Glomerular visceral epithelial cell (primary cell): ENCODE results near the gene HCRT.
"Not testable (repeated sequence)": the region's sequence is repeated elsewhere in the genome, so short reads cannot be mapped to it uniquely, and the experiment has no call there.

Experiments used
- DNase-seq: peaks from one replicate; pipeline ENCODE4 v3.0.0-alpha.2; 2016; ENCODE audit errors: extremely low spot score

The HCRT gene

DNA sequence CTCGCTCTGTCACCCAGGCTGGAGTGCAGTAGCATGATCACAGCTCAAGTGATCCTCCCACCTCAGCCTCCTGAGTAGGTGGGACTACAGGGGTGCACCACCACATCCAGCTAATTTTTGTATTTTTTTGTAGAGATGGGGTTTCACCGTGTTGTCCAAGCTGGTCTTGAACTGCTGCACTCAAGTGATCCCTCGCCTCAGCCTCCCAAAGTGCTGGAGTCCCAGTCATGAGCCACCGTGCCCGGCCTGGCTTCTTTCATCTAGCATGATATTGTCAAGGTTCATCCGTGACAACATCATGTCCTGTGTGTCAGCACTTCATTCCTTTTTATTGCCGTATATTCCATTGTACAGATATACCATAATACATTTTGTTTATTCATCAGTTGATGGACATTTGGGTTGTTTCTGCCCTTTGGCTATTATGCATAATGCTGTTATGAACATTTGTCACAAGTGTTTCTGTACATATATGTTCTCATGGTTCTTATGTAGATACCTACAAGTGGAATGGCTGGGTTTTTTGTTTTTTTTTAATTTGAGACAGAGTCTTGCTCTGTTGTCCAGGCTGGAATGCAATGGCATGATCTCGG lies 12.4 kb upstream of the HCRT start:
- DNase-seq, result no peak

DNA sequence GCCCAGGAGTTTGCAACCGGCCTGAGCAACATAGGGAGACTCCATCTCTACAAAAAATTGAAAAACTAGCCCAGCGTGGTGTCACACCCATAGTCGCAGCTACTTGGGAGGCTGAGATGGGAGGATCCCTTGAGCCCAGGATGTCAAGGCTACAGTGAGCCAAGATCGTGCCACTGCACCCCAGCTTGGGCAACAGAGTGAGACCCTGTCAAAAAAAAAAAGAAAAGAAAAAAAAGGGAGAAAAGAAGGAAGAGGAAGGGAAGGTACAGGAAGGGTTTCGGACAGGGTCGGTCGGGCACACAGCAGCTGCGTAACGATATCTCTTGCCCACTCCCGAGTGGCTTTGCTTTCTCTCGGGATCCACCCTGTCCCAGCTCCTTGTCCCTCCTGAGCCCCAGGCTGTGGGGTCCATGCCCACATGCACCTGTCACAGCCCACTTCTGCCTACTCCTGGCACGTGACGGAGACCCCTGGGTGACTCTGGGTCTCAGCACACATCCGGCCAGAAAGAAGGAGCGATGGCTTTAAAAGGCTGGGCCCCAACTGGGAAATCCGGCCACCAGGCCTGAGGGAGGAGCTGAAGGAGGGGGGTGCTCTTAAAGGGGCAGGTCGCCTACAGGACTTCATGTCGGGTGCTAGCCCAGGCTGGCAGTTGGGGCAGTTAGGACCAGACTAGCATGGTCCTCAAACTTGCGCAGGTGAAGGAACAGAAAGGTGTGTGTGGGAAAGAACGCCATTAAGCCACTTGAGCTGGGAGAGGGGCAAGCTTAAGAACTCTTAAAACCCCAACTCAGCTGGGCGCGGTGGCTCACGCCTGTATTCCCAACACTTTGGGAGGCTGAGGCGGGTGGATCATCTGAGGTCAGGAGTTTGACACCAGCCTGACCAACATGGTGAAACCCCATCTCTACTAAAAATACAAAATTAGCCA lies 9.0 kb upstream of the HCRT start, which contains the start of gene GHDC:
TSS of gene GHDC (minus strand) at position 526 of the 931 bp plus-strand sequence. CDS start 913 bp downstream, outside the sequence.
- peak; percentile 74 for DNase-seq

DNA sequence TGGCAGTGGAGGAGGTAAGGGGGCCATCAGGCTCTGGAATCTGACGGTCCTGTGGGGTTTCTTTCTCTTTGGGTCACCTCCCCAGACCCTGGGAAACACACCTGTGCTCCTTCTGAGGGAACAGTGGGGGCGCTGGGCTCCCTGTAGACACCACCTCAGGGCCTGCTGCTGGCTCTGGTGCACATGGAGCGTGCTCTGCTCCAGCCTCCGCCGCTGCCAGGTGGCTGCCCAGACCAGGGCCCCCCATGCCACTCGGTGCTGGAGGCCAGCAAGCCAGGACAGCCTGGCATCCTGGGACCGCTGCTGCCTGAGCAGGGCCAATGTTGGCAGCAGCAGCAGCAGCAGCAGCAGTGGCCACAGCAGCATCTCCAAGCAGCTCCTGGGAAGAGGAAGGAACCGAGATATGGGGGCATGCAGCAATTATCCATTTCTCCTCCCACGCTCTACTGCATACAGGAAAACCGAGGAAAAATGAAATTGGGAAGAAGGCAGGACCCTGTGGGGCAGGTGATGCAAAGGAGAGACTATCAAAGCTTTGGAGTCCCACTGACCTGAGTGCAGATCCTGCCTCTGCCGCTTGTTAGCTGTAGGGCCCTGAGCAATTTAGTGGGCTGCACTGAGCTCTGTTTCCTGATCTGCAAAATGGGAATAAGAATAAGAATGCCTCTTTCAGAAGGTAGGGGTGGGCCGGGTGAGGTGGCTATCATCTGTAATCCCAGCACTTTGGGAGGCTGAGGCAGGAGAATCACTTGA lies 8.1 kb upstream of the HCRT start:
- DNase-seq, result no peak

DNA sequence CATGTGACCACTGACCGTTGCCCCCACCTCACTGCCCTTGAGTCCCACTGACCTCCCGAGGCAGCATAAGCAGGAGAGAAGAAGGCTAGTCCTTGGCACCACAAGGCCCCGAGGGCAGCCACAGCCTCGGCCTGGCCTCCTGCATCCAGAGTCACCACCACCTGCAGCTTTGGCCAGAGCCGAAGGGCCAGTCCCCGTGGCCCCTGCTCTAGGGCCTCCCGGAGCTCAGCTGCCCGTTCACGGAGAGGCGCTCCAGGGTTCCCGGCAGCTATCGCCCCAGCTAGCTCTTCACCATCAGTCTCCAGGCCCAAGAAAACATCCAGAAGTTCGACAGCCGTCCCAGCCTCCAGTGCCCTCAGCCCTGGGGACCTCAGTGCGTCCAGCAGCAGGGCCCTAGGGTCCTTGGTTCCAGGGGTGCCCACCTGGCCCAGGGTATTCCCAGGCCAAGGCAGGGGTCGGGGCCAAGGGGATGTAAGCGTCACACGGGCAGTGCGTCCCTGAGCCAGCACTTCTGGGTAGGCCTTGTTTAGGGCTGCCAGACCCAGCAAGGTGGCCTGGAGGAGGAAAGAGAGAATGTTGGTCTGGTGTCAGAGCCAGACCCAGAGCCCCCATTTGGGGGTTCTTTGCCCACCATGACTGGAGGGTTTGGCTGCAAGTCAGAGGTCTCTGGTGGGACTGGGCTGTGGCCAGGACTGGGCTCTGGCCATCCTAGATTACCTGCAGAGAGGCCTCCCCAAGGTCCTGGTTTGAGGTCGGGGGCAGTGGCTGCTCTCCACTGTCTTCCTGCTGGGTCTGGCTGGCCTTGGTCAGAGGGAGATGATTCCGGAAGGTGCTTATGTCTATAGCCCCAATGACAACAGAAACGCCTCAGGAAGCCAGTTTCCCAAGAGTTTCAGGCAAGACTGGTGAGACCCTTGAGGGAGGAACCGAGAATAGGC lies 7.2 kb upstream of the HCRT start:
- no peak for DNase-seq

DNA sequence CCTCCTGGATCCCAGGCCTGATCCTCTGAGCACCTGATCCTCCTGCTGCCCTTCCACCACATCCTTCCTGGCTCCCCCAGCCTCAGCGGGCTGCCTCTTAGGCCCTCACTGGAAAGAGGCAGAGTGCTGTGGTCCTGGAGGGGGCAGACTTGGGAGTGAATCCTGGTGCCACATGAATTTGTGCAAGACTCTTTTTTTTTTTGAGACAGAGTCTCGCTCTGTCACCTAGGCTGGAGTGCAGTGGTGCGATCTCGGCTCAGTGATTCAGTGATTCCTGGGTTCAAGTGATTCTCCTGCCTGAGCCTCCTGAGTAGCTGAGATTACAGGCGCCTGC lies 6.0 kb upstream of the HCRT start:
- DNase-seq, result no peak

DNA sequence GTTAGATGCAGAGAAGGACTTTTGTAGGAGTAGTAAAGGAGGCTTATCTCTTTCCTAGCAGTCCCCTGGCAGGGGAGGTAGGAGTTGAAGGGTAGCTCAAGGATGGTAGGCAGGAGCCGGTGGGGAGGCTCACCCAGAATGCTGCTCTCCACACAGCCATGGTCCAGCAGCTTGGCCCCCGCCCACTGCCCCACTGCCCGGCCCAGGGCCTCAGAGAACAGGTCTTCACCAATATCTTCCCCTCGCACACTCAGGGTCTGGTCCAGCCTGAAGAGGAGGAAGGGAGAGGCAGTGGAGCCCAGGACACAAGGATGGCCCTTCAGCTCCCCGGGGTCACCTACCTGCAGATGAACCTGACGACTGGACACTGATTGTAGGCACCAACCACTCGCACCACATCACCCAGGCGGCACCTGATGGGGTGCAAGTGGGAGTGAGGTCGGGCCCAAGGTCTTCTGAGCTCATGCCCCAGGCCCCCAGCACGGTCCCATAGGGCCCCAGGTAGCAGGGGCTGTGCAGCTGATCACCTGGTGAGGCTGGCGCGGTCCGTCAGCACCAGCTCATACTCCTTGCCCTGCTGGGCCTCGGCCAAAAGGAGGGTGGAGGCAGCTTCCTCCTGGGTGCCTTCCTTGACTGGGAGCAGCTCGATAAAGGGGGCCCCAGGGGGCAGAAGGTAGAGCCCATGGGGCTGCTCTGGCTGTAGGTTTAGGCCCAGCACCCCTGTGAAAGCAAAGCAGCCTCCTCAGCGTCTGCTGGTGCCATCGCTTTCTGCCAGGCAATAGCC lies 5.4 kb upstream of the HCRT start:
- DNase-seq, result no peak

DNA sequence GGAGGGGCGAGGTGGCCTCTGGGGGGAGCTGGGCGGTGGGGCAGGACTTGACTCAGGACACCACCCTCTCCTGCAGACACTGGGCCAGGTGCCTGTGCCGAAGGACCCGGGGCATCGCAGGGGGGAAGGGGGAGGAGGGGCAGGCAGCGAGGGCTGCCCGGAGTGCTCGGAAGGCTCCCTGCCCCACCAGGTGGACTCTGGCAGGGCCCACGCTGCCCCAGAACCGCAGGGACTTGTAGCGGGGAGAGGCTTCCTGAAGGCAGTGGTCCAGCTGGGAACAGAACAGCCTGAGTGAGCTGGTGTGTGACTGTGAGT lies 4.4 kb upstream of the HCRT start:
- DNase-seq, result no peak

DNA sequence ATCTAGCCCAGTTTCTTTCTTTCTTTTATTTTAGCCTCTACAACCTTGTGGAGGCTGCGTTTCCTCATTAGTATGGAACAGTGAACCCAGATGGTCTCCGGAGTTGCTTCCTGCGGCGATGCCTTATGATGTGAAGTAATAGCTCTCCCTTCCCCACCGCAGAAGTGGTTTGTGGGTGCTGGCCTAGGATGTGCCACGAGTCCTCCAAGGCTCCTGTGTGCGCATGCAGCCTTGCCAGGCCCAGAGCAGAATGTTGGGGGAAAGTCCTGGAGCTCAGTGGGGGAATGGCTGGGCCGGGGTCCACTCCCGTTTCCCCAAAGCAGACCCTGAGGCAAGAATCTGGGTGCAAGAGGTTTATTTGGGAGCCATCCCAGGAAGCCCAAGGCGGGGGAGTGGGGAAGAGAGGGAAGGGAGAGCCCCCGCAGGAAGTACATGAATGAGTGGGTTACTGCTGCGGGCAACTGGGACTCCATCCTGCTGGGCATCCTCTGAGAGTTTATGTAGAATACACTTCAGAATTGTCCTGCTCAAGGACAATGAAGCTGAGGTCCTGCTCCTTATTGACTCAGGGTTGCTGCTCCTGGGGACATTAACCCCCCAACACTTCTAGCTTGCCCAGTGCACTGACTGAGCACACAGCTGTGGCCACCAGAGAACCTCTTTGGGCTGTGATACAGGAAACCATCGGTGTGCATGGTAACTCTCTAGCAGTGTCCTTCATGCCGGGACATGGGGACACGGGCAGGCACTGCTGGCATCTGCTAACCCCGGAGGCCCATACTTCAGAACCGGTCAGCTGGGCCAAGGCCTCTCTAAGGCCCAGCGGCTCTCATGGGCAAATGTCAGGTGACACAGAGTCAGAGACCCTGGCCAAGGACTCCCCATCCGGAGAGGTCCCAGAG lies 3.7 kb upstream of the HCRT start:
- no peak for DNase-seq

DNA sequence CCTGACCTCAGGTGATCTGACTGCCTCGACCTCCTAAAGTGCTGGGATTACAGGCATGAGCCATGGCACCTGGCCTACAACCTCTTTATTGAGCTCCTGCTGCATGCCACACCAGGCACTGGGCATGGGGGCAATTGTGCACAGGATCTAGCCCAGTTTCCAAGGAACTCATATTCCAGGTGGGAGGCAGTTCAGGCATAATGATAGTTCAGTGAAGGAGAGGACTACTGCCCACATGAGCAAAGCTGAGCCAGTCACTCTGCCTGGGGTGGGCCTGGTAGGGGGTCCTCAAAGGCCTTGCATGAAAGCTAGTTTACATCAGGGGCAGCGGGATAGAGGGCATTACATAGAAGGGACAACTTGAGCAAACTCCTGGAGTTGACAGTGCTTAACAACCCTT lies 2.6 kb upstream of the HCRT start:
- DNase-seq, result no peak

DNA sequence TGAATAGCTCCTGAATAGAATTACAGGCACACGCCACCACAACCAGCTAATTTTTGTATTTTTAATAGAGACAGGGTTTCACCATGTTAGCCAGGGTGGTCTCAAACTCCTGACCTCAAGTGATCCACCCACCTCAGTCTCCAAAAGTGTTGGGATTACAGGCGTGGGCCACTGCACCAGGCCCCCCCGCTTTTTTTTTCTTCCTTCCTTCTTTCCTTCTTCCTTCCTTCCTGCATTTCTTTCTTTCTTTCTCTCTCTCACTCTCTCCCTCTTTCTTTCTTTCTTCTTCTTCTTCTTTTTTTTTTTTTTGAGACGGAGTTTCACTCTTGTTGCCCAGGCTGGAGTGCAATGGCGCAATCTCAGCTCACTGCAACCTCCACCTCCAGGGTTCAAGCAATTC lies 939 bp upstream of the HCRT start:
- DNase-seq, result not testable (repeated sequence)

DNA sequence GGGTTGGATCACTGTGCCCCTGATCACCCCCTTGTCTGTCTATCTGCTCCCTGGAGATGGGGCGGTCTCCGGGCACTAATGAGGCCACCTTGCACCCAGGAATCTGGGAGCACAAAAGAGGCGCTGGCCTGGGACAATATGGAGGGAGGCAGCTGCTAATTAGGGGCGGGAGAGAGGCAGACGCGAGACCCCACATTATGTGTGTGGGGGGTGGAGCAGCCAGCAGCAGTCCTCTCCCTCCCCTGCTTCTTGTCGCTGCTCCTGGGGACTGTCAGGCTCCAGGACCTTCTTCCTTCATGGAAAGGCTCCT lies 324 bp upstream of the HCRT start:
- DNase-seq, result no peak

DNA sequence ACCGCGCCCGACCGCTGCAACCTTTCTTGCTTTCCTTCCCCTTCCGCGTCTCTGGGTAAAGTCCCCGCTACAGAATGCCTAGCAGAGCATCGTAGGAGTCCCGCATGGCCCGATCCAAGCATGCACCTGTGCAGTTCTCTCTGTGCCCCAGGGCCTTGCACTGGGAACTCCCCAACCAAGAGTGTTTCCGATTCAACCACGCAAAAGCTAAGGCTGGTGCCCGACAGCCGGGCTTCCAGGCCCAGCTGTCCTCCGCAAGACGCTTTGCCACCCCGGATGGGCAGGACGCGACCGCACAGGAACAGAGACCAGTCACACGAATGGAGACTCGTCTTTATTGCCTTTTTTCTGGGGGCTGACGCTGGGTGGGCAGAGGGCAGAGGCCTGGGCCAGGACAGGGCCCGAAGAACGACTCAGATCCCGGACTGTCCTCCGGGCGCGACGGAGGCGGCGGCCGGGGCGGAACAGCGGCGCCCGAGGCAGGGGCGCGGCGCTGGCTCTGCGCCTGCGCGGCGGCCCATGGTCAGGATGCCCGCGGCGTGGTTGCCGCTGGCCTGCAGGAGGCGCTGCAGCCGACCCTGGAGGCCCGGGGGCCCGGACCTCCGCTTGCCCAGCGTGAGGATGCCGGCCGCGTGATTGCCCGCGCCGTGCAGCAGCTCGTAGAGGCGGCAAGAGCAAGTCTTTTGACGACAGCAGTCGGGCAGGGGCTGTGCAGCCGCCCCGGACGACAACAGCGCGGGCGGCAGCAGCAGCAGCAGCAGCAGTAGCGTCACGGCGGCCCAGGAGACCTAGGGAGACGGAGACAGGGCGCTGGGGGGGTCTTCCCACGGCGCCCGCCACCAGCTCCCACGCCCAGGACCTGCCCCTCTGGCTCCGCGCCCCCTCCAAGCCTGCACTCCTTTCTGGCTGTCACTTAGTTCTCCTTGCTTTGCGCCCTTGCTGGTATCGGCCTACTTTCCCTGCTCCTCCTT lies 1.2 kb downstream of the HCRT start:
- DNase-seq, result peak; percentile 55

DNA sequence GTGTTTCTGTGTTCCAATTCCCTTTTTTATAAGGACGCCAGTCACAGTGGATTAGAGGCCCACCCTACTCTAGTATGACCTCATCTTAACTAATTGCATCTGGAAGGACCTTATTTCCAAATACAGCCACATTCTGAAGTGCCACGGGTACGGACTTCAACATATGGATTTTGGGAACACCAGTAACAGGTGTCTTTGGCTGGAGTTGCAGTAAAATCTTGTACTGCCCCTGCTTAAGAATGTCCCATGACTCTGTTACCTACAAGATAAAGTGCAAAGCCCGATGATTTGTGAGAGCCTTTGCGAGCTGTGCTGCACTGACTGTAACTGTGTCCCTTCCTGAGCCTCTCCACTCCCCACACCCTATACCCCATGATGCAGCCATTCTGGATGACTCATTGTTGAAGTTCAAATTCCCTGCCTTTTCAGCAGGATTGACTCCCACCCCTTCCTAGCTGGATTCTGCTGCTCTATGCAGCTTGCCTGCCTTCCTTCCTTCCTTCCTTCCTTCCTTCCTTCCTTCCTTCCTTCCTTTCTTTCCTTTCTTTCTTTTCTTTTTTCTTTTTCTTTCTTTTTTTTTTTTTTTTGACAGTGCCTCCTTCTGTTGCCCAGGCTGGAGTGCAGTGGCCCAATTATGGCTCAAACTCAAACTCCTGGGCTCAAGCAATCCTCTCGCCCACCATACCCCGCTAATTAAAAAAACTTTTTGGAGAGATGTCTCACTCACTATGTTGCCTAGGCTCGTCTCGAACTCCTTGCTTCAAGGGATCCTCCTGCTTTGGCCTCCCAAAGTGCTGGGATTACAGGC lies 2.1 kb downstream of the HCRT start:
- DNase-seq, result no peak

DNA sequence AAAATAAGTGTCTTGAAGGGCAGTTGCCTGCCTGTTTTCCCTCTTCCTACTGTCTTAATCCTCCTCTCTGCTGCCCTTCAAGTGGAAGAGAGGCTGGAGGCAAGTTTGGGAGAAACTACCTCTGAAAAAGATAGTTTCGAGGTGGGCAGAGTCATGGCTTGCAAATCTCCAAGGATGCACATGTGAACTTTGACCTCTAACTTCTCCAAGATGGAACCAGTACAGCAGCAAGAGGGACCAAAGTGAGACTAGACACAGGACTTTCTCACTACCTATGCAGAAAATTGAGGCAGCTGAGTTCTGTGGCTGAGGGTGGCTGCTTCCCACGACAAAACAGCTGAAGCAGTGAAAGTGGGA lies 3.4 kb downstream of the HCRT start:
- DNase-seq, result no peak

DNA sequence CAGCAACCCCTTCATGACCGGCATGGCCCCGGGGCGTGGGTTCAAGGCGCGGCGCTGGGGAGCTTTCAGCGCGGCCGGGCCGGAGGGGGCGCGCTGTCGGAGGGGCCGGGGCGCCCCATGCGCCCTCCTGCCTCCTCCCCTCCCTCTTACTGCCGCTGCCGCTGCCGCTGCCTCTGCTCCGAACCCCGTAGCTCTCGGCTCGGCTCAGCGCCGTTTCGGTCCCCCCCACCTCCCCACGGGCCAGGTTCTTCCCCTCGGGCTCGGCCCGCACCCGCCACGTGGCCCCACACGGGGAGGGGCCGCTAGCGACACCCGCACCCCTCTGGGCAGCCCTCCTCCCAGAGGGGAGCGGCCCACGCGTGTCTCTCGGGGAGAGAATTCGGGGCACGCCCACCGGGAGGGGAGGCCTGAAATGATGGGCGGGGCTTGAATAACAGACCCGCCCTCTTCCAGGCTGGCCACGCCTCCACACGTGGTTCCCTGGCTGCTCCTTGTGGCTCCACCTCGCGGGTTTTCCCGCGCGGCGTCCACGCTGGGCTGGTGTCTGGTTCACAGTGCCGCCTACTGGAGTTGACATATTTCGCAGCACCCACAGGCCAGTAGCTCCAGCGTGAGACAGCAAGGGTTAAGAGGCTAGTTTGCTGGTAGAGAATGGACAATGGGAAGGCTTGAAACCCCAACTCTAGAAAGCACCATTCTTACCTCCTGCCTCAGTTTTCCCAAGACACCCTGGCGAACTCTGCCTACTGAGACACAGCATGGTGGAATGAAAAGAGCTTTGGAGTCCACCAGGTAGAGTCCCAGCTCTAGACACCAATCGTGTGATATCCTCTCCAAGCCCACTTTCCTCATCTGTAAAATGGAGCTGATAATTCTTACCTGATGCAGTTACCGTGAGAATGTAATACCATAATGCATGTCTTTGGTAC lies 4.1 kb downstream of the HCRT start, which contains the start of gene KCNH4:
TSS of gene KCNH4 (minus strand) at position 221 of the 929 bp plus-strand sequence. CDS start at position 24, 197 bp downstream.
- peak; percentile 71 for DNase-seq

DNA sequence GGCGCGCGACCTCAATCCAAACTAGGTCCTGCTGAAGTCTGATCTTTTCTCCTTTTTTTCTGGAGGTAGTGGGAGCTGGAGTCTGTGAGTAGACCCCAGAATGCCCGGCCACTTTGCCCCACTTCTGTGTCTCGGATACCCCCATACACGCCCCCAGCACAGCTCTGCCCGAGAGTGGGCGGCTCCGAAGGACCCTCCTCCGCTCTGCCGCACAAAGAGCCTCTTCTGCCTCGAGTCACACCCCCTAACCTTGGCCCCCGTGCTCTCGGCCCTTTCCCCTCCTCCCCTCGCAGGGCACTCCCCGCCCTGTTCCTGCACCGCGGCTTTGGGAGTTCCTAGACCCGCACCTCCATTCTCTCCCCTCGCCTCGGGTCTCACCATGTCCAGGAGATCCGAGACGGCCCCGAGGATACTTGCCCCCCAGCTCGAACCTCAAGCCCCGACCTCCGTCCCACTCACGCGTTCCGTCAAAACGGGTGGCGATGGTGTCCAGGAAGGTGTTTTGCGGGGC lies 4.8 kb downstream of the HCRT start:
- DNase-seq, result no peak
